Neural progenitor cell (in vitro differentiated cells): ENCODE measurements around the gene SIRT1.

Experiments
- EZH2 ChIP-seq: fragments of 200-600 bp; sonication (generic); IDR thresholded peaks from 2 replicates; pipeline ENCODE4 v1.6.1; 2017; ENCODE audit warnings: antibody characterized with exemption, mild to moderate bottlenecking, moderate library complexity
- TF ChIP-seq, protein P1 (sequence below): fragments of 200-600 bp; sonication (generic); IDR thresholded peaks from 2 replicates; pipeline ENCODE4 v1.5.1; 2017; ENCODE audit warnings: antibody characterized with exemption, mild to moderate bottlenecking

DNA sequence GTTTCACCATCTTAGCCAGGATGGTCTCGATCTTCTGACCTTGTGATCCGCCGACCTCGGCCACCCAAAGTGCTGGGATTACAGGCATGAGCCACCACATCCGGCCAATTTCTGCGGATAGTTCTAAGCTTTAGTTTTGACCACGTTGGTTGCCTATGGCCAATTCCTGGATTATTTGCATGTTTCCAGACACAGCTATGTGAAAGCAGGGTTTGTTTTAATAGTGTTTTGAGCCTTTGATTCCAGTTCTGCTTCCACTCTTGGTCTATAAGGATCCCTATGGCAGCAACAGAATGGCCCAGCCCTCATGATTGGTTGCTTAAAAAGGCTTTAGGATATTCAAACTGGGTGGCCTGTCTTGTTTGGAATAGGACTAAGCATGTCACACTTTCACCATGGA, 19.1 kb downstream of the SIRT1 start:
- TF ChIP-seq, protein P1, sequence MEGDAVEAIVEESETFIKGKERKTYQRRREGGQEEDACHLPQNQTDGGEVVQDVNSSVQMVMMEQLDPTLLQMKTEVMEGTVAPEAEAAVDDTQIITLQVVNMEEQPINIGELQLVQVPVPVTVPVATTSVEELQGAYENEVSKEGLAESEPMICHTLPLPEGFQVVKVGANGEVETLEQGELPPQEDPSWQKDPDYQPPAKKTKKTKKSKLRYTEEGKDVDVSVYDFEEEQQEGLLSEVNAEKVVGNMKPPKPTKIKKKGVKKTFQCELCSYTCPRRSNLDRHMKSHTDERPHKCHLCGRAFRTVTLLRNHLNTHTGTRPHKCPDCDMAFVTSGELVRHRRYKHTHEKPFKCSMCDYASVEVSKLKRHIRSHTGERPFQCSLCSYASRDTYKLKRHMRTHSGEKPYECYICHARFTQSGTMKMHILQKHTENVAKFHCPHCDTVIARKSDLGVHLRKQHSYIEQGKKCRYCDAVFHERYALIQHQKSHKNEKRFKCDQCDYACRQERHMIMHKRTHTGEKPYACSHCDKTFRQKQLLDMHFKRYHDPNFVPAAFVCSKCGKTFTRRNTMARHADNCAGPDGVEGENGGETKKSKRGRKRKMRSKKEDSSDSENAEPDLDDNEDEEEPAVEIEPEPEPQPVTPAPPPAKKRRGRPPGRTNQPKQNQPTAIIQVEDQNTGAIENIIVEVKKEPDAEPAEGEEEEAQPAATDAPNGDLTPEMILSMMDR = no peak
- TF ChIP-seq EZH2 = no peak
